ENCODE measurements around the gene CPOX.
"Not testable (repeated sequence)": the region's sequence is repeated elsewhere in the genome, so short reads cannot be mapped to it uniquely, and the experiment has no call there.

Gene CPOX

DNA sequence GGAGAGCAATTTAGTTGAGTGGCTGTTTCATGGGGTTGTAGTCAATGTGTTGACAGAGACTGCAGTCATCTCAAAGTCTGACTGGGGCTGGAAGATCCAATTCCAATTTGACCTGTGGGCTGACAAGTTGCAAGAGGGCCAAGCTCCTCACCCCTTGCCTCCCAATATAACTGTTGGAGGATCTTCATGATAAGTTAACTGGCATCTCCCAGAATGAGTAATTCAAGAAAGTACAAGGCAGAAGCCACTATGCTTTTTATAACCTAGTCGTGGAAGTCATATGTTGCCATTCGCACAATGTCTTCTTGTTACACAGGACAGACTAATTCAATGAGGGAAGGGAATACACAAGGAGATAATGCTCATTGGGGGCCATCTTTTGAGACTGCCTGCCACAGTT, 32.5 kb downstream of the CPOX start:
- DNase-seq, result no peak

DNA sequence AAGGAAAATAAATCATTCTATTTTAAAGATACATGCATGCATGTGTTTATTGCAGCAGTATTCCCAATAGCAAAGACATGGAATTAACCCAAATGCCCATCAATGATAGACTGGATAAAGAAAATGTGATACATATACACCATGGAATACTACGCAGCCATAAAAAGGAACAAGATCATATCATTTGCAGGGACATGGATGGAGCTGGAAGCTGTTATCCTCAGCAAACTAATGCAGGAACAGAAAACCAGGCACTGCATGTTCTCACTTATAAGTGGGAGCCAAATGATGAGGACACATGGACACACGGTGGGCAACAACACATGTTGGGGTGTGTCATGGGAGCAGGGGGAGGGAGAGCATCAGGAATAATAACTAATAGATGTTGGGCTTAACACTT, 33.6 kb downstream of the CPOX start:
- DNase-seq, result not testable (repeated sequence)

DNA sequence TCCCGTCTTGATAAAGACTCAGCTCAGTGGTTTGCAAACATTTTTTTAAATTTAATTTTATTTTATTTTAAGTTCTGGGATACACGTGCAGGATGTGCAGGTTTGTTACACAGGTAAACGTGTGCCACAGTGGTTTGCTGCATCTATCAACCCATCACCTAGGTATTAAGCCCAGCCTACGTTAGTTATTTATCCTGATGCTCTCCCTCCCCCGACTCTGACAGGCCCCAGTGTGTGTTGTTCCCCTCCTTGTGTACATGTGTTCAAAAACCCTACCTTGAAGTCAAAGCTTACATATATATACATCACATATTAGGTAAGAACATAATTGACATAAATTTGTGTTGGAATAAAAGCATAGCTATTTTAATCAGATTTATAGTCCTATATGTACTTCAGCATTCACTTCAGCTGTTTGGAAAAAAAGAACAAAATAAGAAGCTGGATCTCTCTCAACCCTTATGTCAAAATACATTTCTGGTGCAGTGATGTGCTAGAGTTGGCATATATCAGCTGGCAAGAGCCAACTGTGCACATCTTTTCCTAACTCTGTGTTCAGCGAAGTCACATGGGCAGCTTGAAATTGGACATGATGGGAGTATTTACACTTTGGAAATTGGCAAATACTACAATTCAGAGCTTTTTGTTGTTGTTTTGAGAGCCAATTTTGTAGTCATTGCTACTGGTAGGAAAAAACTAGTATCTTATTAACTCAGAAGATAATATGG, 35.1 kb downstream of the CPOX start:
- DNase-seq, result no peak

DNA sequence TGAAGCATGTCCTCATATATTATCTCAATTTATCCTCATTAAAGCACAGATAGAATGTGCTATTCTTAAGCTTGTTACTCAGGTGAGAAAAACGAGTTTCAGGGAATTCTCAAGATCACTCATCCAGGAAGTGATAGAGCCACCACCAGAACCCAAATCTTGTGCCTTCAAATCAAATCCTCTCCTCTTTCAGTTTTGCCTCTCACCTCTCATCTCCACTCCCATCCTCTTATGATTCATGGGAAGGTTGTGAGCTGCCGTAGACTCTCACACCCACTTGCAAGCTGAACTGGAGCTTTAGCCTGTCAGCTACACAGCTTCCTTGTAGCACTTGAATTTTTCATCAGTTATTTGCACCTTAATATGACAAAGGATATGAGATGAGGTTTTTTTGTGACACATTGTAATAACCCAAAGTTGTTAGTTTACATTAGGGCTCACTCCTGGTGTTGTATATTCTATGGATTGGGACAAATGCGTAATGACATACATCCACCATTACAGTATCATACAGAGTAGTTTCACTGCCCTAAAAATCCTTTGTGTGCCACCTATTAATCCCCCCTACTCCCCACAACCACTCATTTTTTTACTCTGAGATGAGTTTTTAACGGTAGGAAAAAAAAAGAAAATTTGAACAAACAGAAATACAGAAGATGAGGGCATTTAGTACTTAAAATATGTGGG, 35.9 kb downstream of the CPOX start:
- DNase-seq, result no peak

DNA sequence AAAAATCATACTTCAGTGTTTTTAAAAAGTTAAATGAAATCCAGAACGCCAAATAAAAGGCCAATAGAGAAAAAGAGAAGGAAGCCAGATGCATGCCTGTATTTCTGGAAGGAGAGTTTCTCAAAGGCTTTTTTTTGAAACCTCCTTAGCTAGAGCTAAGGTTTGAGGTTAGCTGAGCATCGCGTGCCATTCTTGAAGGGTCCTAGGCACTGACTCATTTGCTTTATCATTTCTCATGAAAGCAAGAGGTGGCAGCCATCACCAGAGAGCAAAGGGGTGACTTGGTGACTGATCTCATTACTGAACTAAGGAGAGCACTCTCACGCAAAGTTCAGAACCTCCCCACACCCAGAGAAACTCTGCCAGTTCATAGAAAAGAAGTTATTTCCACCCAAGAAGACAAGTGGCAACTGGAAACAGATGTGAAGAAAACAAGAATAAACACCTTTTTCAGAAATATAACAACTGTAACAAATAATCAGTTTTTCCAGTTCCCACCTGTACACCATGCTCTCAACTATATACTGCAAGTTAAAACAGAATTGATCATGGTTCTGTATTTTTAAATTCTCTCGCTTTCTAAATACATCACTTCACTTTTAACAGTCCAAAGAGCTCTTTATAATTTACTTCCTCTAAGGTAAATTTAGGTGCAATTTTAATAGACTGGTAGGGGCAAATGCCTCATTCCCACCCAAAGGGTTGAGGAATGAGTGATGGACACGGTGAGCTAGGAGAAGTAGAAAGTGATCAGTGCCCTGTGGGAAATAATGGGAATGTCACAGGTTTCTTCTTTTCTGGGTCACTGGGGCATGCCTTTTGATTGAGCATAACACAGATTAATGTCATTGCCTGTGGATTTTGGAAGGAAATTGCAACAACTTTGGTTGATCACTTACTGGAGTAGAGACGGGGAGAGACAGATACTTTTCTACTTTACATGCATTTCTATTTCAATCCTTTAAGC, 37.0 kb downstream of the CPOX start:
- DNase-seq, result no peak

DNA sequence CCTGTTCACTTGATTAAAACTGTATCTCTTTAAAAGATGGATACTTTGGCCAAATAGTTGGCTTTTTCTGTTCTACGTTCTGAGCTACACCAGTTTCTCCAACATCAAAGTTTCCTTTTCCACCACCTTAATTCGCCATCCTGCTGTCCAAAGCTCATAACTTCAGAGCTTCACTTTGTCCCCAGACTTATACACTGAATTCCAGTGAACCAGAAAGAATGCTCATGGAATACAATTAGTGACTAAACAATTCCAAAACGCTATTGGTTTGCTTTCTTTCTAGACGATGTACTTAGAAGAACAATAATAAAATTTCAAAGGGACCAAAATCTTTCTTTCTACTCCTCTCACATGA, 38.4 kb downstream of the CPOX start:
- no peak for DNase-seq

DNA sequence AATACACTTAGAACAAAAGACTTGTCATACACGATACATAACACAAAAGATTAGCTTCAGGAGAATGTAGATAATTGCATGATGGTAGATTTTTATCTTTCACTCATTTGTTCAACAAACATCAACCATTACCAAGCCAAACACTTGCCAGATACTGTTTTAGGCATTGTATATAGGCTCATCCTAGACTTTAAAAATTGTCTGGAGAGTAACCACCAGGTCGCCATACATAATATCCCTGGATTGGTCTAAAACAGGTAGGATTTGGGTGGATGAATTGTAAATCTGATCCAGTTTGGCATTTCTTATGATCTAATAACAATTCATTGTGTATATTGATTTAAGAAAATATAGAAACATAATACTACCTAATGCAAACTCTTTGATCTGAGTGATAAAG, 38.8 kb downstream of the CPOX start:
- DNase-seq, result no peak

DNA sequence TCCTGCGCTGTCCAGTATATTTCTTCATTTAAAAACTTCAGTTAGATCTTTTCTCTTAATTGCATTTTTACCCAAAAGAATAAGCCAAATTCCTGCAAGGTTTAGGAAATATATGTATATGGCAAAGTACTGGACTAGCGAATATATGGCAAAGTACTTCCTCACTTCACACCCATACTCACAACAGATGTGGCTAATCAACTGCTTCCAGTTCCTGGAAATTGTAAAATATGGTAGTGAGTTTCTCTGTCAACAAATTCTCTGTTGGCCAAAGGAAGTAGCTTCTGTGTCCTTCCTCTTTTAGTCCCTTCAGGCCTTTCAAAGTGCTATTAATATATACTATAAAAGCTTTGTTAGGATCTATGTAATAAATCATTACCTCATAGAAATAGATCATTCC, 39.7 kb downstream of the CPOX start:
- DNase-seq, result no peak

DNA sequence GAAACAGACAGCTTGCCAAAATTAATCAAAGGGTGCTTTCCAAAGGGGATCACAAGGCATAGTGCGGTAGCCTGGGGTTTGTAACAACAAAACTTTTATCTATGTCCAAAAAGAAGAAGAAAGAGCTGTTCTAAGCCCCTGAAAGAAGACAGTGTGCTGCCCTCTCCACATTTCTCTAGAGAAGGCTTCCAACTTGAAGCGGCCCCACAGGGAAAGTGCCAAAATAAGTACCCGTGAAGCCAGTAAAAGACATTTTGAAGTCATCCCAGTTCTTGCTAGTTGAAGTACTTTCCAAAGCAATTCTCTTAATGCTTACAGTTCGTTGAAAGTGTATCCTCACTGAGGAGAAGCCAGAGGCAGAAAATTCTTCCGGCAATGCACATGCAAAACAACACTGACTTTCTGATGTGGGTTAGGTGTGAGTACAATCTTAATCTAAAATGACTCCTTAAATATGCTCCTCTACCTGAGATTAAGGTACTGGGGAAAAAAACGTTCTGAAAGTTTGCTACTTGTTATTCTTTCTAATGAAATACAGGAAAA, 40.3 kb downstream of the CPOX start:
- DNase-seq, result no peak

DNA sequence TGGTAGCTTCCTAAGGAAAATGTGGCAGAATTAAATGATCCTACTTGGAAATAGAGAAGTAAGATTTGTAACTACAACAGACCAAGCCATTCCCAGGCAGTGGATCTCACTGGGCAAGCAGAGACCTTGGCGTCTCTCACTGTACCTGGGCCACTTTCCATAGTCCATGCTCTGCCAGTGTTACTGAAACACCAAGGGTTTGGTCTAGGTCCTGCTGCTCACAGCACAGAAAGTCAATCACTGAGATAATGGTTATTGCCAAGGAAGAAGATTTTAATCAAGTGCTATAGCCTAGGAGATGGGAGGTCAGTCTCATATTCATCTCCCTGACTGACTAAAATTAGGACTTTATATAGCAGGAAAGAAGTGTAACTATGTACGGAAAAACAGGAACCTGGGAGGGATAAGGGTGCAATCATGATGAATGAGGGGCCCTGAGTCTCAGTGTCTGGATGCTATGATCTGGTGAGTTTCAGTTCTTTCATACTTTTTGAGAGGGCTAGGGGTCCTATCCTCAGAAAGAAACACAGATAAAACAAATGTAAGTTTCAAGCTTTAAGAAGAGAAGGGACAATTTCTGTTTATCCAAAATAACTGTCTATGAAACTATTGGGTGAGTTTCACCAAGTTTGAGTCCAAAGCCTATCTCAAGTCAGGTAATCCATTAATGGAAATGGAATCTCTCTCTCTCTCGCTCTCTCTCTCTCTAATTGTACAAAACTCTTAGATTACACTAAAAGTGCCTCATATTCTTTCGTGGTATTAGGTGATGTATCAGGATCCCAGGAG, 41.0 kb downstream of the CPOX start:
- no peak for DNase-seq

DNA sequence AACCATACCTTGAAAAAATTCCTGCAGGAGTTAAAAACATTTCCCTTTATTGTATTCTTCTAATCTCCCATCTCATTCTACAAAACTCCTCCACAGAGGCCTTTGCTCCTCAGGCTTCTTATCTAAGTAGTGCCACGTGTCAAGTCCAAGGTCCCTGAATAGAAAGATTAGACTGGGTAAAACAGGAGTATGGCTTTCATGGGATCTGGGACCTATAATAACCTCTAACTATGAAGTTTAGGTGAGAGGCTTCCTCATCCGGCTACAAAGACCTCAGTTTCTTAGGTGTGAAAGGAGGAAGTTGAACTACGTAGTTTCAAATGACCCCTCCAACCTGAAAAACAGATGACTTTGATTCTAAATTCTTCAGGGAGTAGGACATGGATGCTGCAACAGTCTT, 41.7 kb downstream of the CPOX start:
- DNase-seq, result no peak

DNA sequence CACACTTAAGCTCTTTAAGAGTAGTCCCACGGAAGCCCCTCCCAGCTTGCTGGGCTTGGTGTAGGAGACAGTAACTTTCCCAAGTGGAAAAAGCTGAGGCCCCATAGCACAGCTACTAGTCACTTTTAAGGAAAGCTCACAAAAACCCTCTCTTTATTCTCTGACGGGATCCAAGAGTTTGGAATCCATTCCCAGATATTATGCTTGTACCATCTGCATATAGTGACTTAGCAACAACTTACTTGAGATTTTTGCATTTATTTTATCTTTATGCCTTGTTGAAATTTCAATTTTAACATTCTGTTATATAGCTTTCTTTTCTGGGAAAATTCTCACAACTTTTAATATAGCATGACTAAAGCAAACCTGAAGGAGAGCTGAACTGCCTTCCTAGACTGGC, 42.2 kb downstream of the CPOX start:
- no peak for DNase-seq

DNA sequence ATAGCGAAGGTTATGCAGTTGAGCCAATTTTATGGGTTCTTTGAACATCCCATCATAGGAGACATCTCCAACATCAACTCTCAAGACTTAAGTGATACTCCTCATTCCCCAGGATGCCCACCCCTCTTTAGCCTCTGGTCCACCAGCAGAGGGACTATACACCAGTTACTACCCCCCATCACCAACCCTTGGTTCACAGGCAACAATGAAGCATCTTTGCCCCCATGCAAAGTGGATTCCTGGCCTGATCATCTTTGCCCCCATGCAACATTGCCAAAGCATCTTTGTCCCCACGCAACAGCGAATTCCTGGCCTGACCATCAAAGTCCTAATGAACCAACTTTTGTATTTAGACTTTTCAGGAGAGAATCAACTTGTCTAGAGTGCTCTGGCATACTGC, 42.6 kb downstream of the CPOX start:
- DNase-seq, result no peak

DNA sequence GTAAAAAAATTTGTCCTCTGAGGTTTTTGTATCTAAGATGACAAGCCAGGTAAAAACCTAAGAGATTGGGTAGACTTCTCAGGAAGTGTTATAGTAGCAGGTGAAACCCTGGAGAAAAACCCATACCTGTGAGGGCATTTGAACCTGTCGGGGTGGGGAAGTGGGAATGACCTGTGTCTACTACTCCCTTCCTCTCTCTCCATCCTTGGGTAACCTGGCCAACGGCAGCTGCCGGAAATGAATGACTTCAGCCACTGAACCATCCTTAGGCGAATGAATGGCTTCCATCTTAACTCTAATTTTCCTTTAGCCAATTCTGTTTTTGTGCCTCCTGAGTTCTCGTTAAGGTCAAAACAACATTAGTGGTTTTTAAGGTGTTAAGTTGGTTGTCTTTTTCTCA, 44.9 kb downstream of the CPOX start:
- DNase-seq, result no peak

DNA sequence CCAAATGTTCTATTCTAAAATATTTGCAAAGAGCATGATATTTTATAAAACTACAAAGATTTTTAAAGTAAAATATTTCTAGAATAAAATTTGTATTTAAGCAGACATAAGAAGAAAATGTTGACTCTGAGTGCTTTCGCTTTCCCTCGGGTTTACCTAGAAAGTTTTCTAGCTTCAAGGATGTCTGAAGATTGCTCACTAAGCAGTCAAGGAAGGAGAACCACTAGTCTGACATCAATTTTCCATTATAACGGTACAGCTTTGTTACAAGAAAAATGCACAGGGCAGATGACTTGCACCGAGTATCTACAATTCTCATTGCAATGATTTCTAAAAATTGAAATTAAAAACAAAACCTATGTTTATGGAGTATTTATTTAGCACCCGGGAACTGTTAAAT, 47.5 kb downstream of the CPOX start:
- no peak for DNase-seq

DNA sequence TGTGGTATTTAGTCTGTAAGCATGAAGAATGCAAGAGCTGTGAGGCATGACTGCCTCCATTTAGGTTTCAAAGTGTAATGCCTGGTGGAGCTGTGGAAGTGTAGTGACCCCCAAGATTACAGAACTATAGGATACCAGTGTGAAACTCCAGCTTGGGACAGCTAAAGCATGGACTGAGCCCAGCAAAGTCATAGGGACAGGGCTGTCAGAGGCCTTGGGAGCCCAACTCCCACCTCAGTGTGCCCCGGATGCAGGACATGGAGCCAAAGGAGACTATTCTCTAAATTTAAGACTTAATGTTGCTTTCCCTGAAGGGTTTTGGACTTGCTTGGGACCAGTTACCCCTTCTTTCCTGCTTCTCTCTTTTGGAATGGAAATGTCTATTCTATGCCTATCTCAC, 50.8 kb downstream of the CPOX start:
- DNase-seq, result no peak

DNA sequence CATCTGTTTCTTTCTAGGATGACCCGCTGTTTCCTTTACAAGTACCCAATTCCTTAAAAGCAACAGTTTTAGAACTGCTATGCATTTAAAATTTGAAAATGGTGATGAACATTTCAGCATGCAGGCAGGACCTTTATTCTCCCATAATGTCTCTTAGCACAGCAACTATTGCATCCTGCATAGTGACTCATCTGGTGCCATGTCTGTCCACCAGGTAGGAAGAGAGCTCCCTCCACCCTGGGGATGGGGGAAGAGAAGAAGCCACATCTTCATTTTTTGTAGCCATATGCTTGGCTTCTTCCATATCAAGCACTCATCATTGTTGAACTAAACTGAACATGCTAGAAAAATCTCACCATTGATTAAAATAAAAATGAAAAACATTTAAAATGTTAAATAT, 51.7 kb downstream of the CPOX start:
- no peak for DNase-seq

DNA sequence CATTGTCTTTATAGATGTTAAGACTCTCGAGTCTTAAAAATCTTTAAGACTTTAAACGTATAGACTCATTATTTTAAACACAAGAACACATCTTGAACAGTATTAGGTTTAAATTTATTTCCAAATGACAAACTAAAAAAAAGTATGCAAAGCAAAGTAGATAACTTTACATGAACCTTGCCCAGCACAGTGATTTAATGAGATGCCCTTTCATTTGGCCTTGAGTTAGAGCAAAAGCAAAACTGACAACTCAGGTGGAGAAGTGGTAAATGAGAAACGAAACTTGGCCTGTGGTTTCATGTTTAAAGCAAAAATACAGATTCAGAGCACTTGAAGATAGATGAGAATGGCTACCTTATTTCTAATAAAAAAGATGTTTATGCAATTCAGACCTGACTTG, 53.1 kb downstream of the CPOX start:
- DNase-seq, result no peak

DNA sequence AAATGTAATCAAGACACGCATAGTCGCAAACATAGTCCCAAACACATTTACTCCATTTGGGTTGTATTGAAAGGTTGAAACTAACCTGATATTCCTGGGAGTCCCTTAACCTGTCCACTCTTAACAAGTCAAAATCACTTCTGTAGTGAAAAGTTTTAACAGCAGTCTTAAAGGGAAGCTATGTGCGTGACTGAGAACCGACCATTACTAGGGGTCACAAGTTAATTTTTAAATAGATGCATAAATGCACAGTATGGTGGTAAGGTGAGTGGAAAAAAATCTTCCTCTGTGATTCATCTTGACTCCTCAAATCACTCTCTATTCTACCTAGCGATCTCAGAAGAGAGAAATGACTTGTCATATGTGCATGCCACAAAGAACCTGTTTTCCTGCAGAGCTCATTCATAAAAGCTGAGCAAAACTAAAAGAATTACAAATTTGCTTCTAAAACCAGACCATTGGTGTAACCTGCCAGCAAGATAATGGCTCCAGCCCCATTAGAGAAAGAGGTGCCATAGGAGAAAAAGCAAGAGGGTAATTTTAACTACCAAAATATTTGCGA, 56.9 kb downstream of the CPOX start:
- DNase-seq, result no peak

DNA sequence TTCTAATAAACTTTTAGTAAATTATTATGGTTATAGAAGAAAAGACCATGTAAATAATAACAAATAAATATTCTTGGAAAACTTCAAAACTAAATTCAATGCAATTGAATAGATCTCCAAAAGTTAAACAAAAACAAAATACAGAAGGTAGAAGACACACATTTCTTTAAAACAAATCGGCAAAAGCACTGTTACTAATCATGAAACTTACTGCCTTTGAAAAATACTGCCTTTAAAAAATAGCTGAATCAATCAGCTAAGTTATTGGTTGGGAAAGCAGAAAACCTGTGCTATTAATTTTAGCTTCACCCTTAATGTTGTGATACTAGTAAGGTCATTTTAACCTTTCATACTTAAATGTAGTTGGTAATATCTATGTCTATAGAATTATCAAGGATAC, 58.7 kb downstream of the CPOX start:
- no peak for DNase-seq

DNA sequence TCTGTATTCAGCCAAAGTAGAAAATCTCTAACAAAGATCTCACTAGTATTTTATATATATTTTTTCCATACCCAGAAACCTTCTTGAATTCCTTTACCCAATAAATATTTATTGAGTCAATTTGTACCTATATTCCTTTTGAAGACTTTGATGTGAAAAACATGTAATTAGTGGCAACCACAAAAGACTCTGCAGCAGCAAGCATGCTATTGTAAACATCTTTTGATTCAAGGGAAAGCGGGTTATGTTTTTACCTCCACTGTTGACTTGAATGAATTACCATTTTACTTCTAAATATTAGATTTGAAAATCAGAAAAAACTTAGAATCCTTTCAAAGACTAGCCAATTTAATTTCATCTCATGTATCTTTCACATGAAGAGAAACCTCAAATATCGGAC, 59.2 kb downstream of the CPOX start:
- DNase-seq, result no peak
